Stimulated activated CD8-positive, alpha-beta memory T cell treated with anti-CD3 and anti-CD28 coated beads, Interleukin-7, amount 100 ng/mL, for 48 hours (primary cell): ENCODE results near the gene ANHX.
"Not testable (repeated sequence)": the region's sequence is repeated elsewhere in the genome, so short reads cannot be mapped to it uniquely, and the experiment has no call there.

Experiments
- DNase-seq, 2 donors: peaks; one replicate each; pipeline ENCODE4 v3.0.0-alpha.2; 2020; ENCODE audit warnings: low read depth in 1 of 2; ENCODE audit errors: extremely low read depth in 1 of 2

ANHX gene

GRCh38 chr12:133235401-133236112 is at the start of gene ANHX:
ANHX (minus strand) TSS chr12:133235877; CDS start chr12:133234356, 1,521 bp downstream.
- no peak for DNase-seq

GRCh38 chr12:133264668-133265067 is 29.0 kb upstream of the ANHX start:
- not testable (repeated sequence) for DNase-seq

- no peak for DNase-seq
Measured at GRCh38 chr12:133264173-133264572, 28.5 kb upstream of the ANHX start.

GRCh38 chr12:133256321-133256720 is 20.6 kb upstream of the ANHX start:
- DNase-seq: no peak

GRCh38 chr12:133255833-133256232 is 20.2 kb upstream of the ANHX start:
- DNase-seq: not testable (repeated sequence)

GRCh38 chr12:133251732-133252131 is 16.1 kb upstream of the ANHX start:
- DNase-seq: no peak

- DNase-seq: no peak
Measured at GRCh38 chr12:133236556-133236955, 879 bp upstream of the ANHX start.

GRCh38 chr12:133236144-133236543 is 467 bp upstream of the ANHX start:
- no peak for DNase-seq

- DNase-seq: no peak
Measured at GRCh38 chr12:133234971-133235370, 706 bp downstream of the ANHX start.

- DNase-seq: no peak
Measured at GRCh38 chr12:133233993-133234564, 1.6 kb downstream of the ANHX start.

- DNase-seq: no peak
Measured at GRCh38 chr12:133233006-133233405, 2.7 kb downstream of the ANHX start.

- no peak for DNase-seq
Measured at GRCh38 chr12:133231001-133231400, 4.7 kb downstream of the ANHX start.

GRCh38 chr12:133227281-133227852 is 8.3 kb downstream of the ANHX start:
- no peak for DNase-seq

- no peak for DNase-seq
Measured at GRCh38 chr12:133226690-133227089, 9.0 kb downstream of the ANHX start.

GRCh38 chr12:133225527-133225926 is 10.2 kb downstream of the ANHX start:
- DNase-seq: no peak

GRCh38 chr12:133222211-133222610 is 13.5 kb downstream of the ANHX start:
- DNase-seq: no peak

GRCh38 chr12:133221241-133221640 is 14.4 kb downstream of the ANHX start:
- no peak for DNase-seq

- no peak for DNase-seq
Measured at GRCh38 chr12:133220521-133220920, 15.2 kb downstream of the ANHX start.

GRCh38 chr12:133217219-133217618 is 18.5 kb downstream of the ANHX start:
- DNase-seq: no peak

- no peak for DNase-seq
Measured at GRCh38 chr12:133215724-133216123, 20.0 kb downstream of the ANHX start.

GRCh38 chr12:133206390-133206789 is 29.3 kb downstream of the ANHX start:
- DNase-seq: no peak

- DNase-seq: no peak
Measured at GRCh38 chr12:133204264-133204603, 31.4 kb downstream of the ANHX start.
